GM21825 (cell line): ENCODE data around the gene MBNL1.

Experiments used
- ATAC-seq: cut with Tn5 transposase; IDR thresholded peaks from one replicate; pipeline ENCODE4 v1.9.1; 2021; ENCODE audit warnings: mild to moderate bottlenecking, moderate library complexity; ENCODE audit not compliant: unreplicated experiment

The MBNL1 gene

DNA sequence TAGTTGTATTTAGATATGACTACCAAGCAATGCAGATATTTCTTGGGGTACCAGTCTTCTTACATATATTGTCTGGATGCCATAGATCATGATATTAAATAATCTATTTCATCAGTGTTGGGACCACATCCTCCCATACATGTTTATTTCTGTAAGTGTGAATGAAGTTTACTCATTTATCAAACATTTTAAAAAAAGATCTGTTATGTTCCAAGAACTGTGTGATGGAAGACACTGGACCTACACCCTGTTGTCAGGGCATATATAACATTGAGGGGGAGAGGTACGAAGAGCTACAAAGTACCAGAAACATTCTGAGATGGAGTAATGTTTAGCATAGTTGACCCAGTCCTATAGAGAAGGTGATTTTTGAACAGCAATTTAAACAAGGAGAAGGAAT is 26.6 kb downstream of the MBNL1 start:
- no peak for ATAC-seq

- ATAC-seq: no peak
Measured at GRCh38 chr3:152295806-152296205, 27.1 kb downstream of the MBNL1 start.

- no peak for ATAC-seq
Measured at GRCh38 chr3:152296382-152296781, 27.7 kb downstream of the MBNL1 start.

- no peak for ATAC-seq
Measured at GRCh38 chr3:152296971-152297370, 28.2 kb downstream of the MBNL1 start.

DNA sequence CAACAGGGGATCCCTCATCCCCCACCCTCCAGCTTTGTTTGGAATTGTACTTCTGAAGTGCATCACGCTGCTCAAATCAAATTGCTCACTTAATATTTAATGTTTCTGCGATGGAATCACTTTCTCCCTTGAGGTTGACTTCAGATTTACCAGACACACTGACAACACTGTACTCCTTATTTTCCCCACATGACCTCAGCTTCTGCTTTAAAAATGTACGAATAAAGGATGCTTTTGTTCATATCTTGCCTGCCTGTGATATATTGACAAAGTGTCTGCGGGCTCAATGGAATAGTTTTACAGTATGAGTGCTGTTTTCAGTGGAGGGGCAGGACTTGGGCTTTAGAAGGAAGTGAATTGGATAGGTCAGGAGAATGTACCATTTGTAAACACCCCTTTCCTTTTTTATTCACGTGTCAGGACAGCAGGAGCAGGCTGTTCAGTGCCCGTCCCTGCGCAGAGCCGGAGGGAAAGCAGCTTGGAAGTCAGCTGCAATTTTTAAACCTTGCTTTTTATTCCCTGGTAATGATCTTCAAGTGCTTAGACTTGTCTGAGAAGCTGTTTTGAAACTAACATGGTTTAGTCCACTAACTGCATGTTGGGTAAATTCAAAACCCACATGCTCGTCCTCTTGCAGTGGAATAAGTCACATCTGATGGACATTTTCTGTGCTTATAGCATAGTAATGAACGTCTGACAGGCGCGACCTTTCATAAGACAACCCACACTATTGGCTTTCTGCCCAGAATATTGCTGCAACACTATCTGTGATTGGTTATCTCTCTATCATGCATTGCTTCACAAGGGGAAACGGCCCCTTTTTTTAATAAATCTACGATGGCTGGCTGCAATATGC is 29.9 kb downstream of the MBNL1 start:
- ATAC-seq: peak; percentile 50

GRCh38 chr3:152299249-152299976 is 30.7 kb downstream of the MBNL1 start:
- ATAC-seq: no peak

DNA sequence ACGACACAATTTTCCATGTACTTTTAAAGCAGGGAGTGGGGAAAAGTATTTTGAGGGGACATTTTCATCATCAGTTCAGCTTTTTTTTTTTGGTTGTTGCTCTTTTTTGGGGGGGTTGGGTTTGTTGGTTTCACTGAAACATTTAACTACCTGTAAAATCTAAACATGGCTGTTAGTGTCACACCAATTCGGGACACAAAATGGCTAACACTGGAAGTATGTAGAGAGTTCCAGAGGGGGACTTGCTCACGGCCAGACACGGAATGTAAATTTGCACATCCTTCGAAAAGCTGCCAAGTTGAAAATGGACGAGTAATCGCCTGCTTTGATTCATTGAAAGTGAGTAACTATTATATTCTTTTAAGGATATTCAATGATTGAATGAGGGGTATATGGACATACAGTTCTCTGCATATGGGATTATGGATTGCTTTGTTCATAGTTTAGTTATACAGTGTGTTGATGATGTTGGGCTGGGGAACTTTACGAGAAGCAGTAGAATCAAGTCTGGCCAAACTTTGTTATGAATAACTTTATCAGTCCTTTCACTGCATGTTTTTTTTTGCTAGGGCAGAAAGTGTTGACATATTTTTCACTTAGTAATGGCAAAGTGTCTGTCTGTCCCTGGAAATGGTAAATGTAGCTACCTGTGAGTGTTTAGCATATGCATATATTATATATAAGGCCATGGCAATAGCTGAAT is 31.5 kb downstream of the MBNL1 start:
- ATAC-seq: no peak

- no peak for ATAC-seq
Measured at GRCh38 chr3:152301745-152302181, 33.0 kb downstream of the MBNL1 start.

GRCh38 chr3:152302521-152303021 is 33.8 kb downstream of the MBNL1 start:
- peak; percentile 61 for ATAC-seq

- ATAC-seq: no peak
Measured at GRCh38 chr3:152304160-152304559, 35.4 kb downstream of the MBNL1 start.

DNA sequence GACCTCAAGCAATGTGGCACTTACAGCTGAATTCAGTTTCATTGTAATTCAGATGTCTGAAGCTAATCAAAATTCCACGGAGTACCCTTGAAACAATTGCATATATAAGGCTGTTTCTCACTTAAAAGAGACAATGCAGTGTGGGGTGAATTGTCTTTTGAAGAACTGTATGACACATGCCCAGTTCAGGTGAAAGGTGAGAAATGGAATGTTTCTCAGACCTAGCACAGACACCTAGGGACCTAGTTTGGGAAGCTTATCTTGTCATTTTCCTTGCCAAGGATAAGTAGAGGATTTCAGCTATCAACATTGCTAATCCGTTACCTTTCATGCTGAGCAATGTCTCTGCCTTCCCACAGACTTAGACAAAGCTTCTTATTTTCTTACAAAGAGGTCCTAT is 36.3 kb downstream of the MBNL1 start:
- ATAC-seq: no peak

- ATAC-seq: no peak
Measured at GRCh38 chr3:152307829-152308474, 39.2 kb downstream of the MBNL1 start.

DNA sequence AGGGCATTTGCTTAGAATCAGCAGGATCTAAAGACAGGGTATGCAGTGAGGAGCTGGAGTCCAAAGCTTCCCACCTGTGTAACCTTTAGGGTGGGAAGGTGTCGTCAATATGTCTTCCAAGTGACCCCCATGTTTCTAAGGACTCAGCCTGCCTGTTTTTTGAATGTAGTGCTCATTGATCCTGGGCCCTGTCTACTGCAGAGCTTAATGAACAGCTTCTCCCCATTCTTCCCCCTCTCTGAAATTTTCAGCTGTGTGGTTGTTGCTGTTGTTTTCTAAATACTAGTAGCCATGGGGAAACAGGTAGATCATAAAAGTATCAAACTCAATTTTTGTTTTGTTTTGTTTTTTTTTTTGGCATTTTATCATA is 39.7 kb downstream of the MBNL1 start:
- no peak for ATAC-seq

DNA sequence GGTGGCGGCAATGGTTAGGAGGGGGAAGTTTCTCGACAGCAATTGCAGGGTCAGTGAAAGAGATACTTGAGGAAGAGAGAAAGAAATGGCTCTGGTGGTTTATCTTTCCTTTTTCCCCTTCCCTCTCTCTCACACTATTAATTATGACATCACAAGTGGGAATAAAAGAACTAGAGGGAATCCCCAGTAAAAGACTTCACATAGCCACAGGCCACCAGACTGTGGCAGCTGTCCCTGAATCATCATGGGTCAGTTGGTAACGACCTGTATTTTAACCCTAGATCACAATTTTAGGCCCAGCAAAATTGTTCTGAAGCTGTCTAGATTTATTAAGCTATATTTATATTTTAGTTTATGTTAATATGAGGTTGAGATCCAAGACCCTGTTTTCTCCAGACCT is 40.3 kb downstream of the MBNL1 start:
- no peak for ATAC-seq

DNA sequence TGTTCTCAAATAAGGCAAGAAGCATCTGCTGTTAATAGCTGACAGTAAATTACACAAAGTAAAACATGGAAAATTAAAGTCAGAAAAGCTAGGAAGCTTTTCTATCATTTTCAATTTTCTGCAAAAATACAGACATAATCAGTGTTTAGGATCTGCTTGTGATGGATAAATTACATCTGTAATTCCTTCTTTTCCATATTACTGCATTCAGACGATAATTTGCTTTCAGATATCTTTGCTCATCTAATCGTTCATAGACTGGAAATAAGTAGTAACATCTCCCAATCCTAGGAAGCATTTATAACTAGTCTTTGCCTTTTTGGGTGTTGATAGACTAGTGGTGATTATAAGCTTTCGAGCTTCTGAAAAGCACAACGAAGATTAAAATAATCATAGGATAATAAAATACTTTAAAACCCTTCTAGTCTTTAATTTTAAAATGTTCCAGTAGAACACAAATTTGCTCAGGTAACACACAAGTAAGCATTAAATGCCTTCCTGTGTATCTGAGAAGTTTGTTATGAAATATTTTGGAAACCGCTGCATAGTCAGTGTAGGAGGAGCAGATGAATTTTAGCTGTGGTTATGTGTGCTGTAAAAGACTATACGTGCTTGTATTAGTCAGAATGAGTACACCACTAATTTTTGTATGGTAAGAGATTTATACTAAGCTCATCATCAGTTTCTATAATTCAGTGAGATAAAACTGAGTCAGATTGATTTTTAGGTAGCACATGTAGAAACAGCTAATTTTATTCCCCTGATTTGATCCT is 41.0 kb downstream of the MBNL1 start:
- ATAC-seq: no peak

DNA sequence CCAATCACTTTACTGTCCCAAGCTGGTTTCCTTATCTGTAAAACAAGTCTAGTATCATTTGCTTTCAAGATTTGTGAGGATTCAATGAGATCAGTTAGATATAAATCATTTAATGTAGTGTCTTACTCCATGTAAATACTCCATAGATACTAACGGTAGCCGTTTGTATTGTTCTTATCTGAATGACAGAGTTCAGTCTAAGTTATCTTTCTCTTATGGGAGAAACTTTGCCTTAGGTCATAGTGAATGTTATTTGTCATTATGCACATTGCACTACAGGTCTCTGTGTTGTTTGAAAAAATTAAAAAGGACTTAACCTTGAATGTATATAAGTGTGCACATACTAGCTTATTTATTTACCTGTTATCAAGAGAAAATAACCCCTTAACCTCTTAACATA is 44.7 kb downstream of the MBNL1 start:
- ATAC-seq: no peak

DNA sequence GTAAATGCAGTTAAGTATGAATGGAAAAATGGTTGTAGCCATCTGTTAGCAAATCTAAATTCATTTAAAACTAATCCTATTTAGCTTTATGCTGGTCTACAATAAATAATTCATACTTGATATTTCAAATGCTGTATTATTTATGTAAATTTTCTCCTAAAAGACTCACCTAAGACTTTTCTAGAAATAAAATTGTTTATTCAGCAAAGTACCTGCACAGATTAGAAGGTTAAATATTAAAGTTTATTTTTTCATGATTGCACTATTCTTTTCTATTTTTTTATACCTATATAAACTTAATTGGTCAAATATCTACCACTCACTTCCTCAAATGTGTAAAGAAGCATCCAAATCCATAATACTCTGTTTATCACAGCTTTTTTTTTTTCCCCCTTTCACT is 45.2 kb downstream of the MBNL1 start:
- no peak for ATAC-seq

DNA sequence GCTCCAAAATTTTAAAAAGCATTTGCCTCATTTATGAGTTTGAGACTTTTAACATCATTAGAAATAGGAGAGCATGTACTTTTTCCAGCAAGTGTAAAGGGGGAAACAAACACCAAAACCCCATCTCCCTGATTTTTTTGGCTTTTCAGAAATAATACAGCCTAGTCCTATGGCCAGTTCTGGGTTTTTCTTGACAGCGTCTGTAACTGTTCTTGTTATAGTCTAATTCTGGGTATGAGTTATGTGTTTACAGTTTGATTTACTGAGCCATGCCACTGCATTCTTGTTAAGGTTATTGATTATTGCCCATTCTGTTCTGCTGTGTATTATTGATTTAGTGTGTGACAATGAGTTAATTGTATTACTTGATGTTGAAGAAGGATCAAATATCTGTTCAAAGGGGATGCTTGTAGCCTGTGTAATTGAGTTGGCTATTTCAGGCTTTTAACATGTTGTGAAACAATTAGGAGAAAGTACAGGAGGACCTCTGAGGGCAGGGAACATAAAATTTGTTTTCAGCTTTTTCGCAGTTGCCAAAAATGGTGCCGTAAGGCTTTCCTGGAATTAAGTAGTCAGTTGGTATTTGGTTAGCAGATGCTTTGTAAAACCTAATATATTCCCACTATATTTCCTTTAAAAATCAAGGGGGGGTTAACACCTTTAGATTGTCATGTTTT is 46.1 kb downstream of the MBNL1 start:
- no peak for ATAC-seq

GRCh38 chr3:152315623-152316022 is 46.9 kb downstream of the MBNL1 start:
- no peak for ATAC-seq

DNA sequence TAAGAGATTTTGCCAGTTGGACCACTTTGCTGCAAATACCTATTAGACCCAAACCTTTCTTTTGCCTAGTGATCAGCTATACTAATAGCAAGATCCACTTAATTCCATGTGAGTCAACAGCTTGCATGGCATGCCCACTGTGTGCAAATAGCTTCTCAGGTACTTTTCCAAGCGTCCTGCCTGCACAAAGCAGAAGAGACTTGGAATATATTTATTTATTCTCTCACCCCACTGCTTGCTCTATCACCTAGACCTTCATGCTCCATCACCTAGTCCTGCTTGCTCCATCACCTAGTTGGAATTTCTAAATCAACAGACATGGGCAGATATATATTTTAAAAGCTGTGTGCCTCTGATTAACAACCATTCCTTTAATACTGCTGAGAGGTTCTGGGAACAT is 47.6 kb downstream of the MBNL1 start:
- ATAC-seq: no peak
